HCT116 (cell line): ENCODE measurements around the gene DRGX.

Experiments
- CEBPB ChIP-seq: IDR thresholded peaks from 2 replicates; pipeline ENCODE4 v1.6.1; 2012; ENCODE audit warnings: low read depth
- EGR1 ChIP-seq: IDR thresholded peaks from 2 replicates; pipeline ENCODE4 v1.6.1; 2012; ENCODE audit warnings: low read depth
- EZH2 ChIP-seq: fragments of 200-600 bp; sonication (generic); IDR thresholded peaks from 2 replicates; pipeline ENCODE4 v1.6.1; 2017; ENCODE audit warnings: antibody characterized with exemption, mixed run types
- EZH2phosphoT487 ChIP-seq: fragments of 200-600 bp; IDR thresholded peaks from 2 replicates; pipeline ENCODE4 v1.6.1; 2018; ENCODE audit warnings: antibody characterized with exemption, borderline replicate concordance
- POLR2A ChIP-seq: IDR thresholded peaks from 2 replicates; pipeline ENCODE4 v1.7.0; 2011; ENCODE audit warnings: borderline replicate concordance; ENCODE audit not compliant: insufficient read depth, insufficient read length; ENCODE audit errors: extremely low read depth
- POLR2AphosphoS5 ChIP-seq: IDR thresholded peaks from 2 replicates; pipeline ENCODE4 v1.6.1; 2011; ENCODE audit warnings: mild to moderate bottlenecking, low read depth, low read length, moderate library complexity
- SRF ChIP-seq: IDR thresholded peaks from 2 replicates; pipeline ENCODE4 v1.6.1; 2012; ENCODE audit warnings: low read depth
- YY1 ChIP-seq: IDR thresholded peaks from 2 replicates; pipeline ENCODE4 v1.6.1; 2011; ENCODE audit warnings: low read length, low read depth, moderate library complexity, mild to moderate bottlenecking; ENCODE audit not compliant: insufficient replicate concordance; ENCODE audit errors: extremely low read depth
- ZNF274 ChIP-seq: fragments of 200-500 bp; sonication (Bioruptor generic); IDR thresholded peaks from 2 replicates; pipeline ENCODE4 v1.6.1; 2014; ENCODE audit warnings: mild to moderate bottlenecking, low read depth, low read length, inconsistent platforms
- TF ChIP-seq, protein P1 (sequence below), 3 experiments: fragments of 200-600 bp in 1 of 3; sonication (generic) in 1 of 3; IDR thresholded peaks in 2 of 3; conservative IDR thresholded peaks in 1 of 3; 2 replicates each; pipeline ENCODE4 v1.5.1; 2012 to 2017; ENCODE audit warnings: low read depth in 2 of 3, low read length in 2 of 3, antibody characterized with exemption in 1 of 3, borderline replicate concordance in 1 of 3, control low read depth in 1 of 3, mild to moderate bottlenecking in 1 of 3, mixed read lengths in 1 of 3, mixed run types in 1 of 3, moderate library complexity in 1 of 3; ENCODE audit not compliant: insufficient read depth in 1 of 3

DNA sequence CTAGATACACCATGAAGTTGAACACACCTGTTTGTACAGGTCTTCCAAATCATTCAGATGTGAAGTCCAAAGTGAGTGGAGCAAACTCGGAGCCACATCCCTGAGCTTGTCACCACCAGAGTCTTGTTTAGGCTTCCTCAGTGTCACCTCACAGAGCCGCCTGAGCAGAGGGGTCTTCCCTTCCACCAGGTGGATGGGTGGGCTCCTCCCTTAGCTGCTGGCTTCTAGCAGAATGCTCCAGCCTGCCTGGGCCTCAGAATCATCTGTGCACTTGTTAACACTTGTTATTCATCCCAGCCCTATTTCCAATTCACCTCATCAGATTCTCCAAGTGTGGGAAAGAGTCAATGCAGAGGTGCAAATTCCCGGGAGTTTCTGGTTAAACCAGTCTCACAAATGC, 64.5 kb downstream of the DRGX start:
- TF ChIP-seq, protein P1, sequence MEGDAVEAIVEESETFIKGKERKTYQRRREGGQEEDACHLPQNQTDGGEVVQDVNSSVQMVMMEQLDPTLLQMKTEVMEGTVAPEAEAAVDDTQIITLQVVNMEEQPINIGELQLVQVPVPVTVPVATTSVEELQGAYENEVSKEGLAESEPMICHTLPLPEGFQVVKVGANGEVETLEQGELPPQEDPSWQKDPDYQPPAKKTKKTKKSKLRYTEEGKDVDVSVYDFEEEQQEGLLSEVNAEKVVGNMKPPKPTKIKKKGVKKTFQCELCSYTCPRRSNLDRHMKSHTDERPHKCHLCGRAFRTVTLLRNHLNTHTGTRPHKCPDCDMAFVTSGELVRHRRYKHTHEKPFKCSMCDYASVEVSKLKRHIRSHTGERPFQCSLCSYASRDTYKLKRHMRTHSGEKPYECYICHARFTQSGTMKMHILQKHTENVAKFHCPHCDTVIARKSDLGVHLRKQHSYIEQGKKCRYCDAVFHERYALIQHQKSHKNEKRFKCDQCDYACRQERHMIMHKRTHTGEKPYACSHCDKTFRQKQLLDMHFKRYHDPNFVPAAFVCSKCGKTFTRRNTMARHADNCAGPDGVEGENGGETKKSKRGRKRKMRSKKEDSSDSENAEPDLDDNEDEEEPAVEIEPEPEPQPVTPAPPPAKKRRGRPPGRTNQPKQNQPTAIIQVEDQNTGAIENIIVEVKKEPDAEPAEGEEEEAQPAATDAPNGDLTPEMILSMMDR (IDR thresholded peaks at IDR 0.05 in 2 of 3, conservative IDR thresholded peaks at IDR 0.05 in 1 of 3; ENCODE audit: borderline replicate concordance in 1 of 3, insufficient read depth in 1 of 3, low read depth in 2 of 3, low read length in 2 of 3): no peak
- TF ChIP-seq EGR1 (no peak), POLR2A (no peak), EZH2phosphoT487 (no peak), SRF (no peak), POLR2AphosphoS5 (no peak), YY1 (no peak), EZH2 (no peak), CEBPB (no peak), ZNF274 (no peak)
